ENCODE results near the gene ZBTB34.

DNA sequence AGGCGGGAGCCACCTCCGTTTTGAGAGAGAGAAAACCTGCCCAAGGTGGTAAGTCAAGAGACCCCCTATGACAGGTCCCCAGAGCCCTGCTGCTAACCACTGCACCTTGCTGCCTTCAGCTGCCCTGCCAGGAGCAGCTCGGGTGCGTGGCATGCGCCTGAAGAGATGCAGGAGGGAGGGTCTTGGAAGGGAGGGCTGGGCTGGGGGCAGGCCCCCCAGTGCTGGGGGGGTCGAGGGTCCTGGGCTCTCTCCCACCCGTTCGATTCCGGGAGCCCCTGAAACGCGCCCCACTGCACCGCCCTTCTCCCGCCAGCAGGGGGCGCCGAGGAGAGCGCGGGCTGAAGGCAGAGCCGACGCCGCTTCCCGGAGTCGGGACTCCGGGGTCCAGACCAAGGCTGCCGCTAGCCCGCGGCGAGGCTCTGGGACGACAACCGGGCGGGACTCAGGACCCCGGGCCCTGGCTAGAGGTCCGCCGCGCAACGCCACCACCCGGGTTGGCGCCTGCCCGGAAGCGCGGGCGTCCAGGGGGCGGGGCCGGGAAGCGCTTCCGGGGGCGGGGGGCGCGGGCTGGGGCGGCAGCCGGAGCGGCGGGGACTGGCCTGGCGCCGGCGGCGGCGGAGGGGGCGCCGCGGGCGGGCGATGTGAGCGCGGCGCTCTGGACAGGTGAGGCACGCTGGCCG is at the start of gene ZBTB34:
- peak in 2 of 3 donors; percentile 53 to 61 for TF ChIP-seq POLR2A (IDR thresholded peaks at IDR 0.05)
- TF ChIP-seq, protein P1, sequence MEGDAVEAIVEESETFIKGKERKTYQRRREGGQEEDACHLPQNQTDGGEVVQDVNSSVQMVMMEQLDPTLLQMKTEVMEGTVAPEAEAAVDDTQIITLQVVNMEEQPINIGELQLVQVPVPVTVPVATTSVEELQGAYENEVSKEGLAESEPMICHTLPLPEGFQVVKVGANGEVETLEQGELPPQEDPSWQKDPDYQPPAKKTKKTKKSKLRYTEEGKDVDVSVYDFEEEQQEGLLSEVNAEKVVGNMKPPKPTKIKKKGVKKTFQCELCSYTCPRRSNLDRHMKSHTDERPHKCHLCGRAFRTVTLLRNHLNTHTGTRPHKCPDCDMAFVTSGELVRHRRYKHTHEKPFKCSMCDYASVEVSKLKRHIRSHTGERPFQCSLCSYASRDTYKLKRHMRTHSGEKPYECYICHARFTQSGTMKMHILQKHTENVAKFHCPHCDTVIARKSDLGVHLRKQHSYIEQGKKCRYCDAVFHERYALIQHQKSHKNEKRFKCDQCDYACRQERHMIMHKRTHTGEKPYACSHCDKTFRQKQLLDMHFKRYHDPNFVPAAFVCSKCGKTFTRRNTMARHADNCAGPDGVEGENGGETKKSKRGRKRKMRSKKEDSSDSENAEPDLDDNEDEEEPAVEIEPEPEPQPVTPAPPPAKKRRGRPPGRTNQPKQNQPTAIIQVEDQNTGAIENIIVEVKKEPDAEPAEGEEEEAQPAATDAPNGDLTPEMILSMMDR (IDR thresholded peaks at IDR 0.05) = peak; percentile 91 to 100 (median 98)
